Measurements from ENCODE around the gene FERD3L.

The FERD3L gene

DNA sequence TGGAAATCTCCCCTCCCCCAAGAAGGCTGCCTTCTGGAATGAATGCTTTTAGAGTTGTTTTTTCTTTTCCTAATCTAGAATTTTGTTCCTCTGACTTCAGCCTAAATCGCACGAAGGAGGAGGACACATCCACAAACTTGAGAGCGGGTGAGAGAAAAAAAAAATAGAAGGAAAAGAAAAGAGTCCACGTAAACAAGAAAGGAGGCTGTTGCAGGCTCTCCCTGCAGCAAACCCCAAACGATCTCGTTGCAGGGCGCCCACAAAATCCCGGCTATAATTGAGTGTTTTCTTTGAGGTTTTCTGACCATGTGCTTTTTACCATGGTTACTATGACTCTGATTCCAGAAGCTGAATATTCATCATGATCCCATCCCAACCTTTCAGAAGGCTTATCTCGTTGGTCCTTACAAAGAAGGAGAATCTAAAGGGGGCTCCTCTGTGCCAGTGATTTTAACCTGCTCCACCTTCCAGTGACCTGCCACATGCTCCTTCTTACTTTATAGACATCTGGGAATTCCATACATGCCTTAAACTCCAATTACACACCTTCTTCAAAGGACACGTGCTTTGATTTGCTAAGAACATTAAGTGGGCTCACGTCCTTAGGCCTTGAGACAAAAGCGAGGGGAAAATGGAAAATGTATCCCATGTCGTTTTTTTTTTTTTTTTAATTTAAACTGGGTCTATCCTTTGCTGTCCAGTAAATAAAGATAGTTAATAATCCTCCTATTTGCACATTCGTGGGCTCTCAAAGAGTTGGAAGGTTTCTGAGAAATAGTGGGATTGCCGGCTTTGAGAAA lies 33.5 kb downstream of the FERD3L start:
- H3K4me3 ChIP-seq (ENCODE audit: low read length), result no peak overlapping the region
- no peak for DNase-seq (ENCODE audit: low read depth)
- TF ChIP-seq CTCF (IDR thresholded peaks at IDR 0.05; ENCODE audit: insufficient read depth, low read depth, low read length, missing control alignments), result no peak

- TF ChIP-seq CTCF (IDR thresholded peaks at IDR 0.05; ENCODE audit: insufficient read depth, low read depth, low read length, missing control alignments), result no peak
- no peak for DNase-seq (ENCODE audit: low read depth)
Measured at GRCh38 chr7:19110776-19111175, 34.4 kb downstream of the FERD3L start.

GRCh38 chr7:19110026-19110730 lies 35.0 kb downstream of the FERD3L start:
- TF ChIP-seq CTCF (IDR thresholded peaks at IDR 0.05; ENCODE audit: insufficient read depth, low read depth, low read length, missing control alignments), result no peak
- H3K4me3 ChIP-seq (ENCODE audit: low read length), result no peak overlapping the region
- DNase-seq (ENCODE audit: low read depth), result no peak

More at GRCh38 chr7:19110776-19111175, 34.4 kb downstream of the FERD3L start:
- H3K4me3 ChIP-seq (ENCODE audit: low read length), result no peak overlapping the region

GRCh38 chr7:19109000-19109946 lies 35.9 kb downstream of the FERD3L start:
- no peak for TF ChIP-seq CTCF (IDR thresholded peaks at IDR 0.05; ENCODE audit: insufficient read depth, low read depth, low read length, missing control alignments)
- no peak for DNase-seq (ENCODE audit: low read depth)
- no peak overlapping the region for H3K4me3 ChIP-seq (ENCODE audit: low read length)

GRCh38 chr7:19107356-19108146 lies 37.7 kb downstream of the FERD3L start:
- peak; percentile 54 for DNase-seq (ENCODE audit: low read depth)
- H3K4me3 ChIP-seq (ENCODE audit: low read length), result peak overlapping the region; percentile 58
- no peak for TF ChIP-seq CTCF (IDR thresholded peaks at IDR 0.05; ENCODE audit: insufficient read depth, low read depth, low read length, missing control alignments)

DNA sequence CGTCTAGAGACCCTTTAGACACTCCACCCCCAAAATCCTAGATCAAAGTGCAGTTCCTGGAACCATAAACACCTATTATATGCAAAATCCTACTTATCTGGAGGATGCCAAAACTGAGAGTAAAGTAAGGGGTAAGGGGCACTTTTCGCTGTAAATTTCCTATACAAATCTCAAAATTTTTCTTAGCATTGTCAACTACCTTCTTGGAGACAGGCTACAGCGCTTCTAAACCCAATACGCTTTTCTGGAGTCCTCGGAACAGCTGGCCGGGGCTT lies 38.2 kb downstream of the FERD3L start:
- H3K4me3 ChIP-seq (ENCODE audit: low read length), result peak overlapping the region; percentile 58
- no peak for TF ChIP-seq CTCF (IDR thresholded peaks at IDR 0.05; ENCODE audit: insufficient read depth, low read depth, low read length, missing control alignments)
- DNase-seq (ENCODE audit: low read depth), result no peak
